GM19099 (cell line): ENCODE results near the gene PKD1L1.

Experiments used
- POLR2A ChIP-seq: IDR thresholded peaks from 3 replicates; pipeline ENCODE4 v1.6.1; 2011; ENCODE audit warnings: low read depth; ENCODE audit not compliant: insufficient read length; ENCODE audit errors: extremely low read depth

PKD1L1 gene

DNA sequence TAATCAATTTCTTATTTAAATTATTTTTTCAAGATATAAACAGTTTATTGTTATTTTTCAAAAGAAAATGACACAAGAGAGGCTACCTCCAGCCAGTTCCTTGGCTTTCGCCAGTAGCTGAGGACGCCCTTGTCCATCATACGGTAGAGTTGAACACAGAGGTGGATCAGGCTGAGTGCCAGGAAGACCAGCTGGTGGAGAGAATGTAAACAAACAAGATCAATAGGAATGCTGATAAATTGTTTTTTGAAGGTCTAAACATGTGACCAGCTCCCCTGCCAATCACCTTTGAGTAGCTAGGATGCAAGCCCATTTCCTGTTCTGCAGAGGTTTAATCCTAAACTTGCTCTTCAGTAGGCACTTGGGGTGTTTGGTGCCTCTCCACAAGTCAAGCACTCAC, 138.9 kb downstream of the PKD1L1 start:
- TF ChIP-seq POLR2A = no peak

DNA sequence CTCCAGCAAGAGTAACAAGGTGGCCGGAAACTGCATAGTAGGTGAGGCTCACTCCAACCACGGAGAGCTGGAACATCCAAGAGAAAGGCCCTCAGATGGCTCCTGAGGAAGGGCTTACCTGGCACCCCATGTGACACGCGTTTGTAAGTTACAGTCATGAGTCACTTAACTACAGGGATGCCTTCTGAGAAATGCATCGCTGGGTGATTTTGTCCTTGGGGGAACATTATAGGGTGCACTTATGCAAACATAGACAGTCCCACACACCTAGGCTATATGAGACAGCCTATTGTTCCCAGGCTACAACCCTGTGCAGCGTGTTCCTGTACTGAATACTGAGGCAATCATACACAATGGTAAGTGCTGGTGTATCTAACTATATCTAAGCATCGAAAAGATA, 139.9 kb downstream of the PKD1L1 start:
- TF ChIP-seq POLR2A = no peak

DNA sequence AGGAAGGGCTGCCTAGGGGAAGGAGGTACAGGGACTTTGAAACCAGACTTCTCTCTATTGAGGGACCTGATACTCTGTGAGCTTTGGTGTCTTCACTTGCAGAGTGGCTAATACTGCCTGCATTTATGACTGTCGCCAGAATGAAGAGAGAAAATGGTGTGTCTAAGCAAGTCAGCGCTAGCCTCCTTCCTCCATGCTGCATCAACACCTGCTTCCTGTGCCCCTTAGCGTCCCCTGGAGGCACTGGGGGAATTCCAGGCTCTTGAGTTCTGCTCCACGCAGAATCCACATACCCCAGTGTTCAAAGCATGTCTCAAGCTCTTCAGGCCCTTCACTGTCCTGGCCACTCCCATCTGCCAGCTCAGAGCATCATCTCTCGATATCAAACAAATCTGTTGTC, 140.5 kb downstream of the PKD1L1 start:
- no peak for TF ChIP-seq POLR2A

DNA sequence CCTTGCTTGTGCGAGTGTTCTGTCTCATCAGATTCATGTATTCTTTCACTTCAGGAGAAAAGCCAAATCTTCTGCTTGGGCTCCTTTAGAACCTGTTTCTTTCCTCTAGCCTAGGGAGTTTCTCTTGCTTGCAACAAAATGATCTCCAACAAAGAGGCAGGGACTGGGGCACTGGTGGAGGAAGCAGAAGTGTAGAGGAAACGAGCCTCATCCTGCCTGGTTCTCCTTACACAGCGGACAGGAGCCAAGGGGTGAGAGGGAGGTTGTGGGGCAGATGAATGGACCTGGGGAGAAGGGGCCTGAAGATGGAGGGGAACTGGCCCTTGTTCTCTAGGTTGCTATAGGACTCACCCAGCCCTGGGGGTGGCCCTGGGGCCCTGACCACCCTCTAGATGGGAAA, 141.1 kb downstream of the PKD1L1 start:
- no peak for TF ChIP-seq POLR2A

DNA sequence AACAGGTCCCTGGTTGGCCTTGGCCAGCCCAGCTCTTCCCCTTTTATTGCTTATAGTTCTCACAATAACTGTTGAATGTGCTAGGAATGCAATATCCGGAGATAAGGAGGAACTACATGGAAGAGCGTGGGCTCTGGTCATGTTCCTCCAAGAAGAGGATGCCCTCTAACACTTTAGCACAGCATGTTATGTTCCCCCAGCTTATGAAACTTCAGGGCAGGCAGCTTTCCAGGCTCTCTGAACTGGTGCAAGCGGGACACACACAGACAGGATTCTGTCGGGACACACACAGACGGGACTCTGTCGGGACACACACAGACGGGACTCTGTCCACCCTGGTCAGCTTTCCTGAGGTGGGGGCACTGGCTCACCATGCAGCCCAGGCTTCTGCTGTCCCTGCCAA, 141.6 kb downstream of the PKD1L1 start:
- no peak for TF ChIP-seq POLR2A

DNA sequence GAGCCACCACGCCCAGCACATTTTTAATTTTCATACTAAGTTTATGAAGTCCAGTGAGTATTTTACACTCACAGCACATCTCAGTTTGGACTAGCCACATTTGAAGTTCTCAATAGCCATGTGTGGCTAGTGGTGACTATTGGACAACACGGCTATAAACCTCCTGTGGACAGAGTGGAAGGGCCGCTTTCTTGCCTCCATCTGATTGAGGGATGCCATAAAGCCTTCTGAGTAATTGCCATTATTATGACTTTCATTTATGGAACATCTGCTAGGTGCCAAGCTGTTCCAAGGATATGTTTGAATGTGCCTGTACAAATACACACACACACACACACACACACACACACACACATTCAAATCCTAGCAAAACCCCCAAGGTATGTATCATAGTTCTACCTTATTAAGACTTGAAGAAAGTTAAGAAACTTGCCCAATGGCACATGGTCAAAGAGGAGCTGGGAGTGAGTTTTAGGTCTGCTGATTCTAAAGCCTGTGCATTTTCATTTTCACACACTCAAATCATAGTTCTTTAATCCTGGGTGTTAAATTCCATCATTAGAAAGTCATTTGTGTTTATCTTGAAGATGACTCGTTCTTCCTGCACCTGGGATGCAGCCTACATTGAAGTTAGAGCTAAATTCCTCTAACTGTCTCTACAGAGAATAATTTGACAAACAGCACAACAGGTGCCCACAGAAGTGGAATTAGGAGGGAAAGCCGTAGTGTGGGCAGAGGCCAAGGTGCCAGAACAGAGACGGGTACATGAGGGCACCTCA, 143.3 kb downstream of the PKD1L1 start:
- no peak for TF ChIP-seq POLR2A

DNA sequence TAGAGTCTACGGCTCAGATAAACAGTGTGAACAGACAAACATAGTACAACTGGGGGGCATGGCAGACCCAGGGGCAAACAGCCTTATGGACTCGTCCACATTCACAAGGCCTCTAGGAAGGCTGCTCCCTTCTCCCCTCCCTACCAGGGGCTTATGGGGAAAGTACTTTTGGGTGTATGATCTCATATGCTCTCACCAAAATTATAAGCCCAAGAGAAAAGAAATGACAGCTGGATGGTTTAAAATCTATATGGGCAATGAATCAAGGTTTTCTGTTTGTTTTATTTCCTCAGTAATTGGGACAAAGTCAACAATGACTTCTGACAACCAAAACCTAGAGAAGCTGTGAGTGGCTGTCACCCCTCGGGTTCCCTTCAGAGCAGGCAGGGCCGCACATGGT, 144.4 kb downstream of the PKD1L1 start:
- TF ChIP-seq POLR2A = no peak

DNA sequence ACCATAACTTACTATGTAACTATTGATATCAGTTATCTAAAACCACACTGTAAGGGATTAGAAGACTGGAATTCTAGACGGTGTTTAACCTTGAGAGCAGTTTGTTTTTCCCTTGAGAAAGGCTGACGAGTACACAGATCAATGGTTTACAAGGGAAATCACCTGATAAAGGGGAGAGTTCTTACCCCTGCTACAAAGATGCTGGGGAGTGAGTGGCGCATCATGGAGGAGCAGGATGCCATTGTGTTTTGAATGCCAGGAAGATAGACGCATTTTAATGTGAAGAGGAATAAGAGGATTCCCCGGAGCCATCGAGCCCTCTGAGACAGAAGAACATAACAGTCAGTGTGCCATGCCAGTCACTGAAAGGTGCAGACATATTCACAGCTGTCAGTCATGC, 145.2 kb downstream of the PKD1L1 start:
- TF ChIP-seq POLR2A = no peak

DNA sequence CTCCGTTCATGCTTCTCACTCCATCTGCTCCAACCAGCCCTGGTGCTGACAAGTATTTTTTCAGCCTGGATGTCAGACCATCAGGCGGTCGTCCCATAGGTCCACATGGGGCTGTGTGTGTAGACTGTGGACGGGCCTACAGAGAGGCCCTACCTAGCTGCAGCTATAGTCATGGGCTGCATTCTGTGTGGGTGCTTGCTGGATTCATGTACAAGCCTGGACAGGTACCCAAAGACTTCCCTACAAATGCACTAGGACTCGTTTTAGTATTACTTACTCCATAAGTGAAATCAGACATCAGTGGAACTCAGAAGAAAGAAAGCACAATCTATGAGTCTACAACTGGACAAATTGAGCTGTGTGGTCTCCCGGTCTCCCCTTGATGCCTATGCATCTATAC, 146.8 kb downstream of the PKD1L1 start:
- TF ChIP-seq POLR2A = no peak

DNA sequence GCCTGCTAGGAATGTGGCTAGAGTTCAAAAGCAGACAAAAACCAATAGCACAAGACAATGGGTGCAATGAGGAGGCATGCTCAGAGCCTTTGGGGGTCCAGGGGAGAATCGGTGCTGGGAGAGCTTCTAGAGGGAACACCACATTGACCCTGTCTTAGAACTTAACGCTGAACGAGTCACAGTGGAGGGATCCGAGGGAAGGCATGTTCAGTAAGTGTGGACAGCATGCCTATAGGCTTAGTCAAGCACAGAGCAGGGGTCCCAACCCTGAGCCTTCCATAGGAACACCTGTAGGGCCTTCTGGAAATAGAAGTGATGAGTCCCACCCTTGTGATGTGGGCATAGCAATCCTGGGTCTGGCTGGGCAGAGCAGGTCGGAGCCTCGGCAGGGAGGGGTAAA, 148.7 kb downstream of the PKD1L1 start:
- TF ChIP-seq POLR2A = no peak

DNA sequence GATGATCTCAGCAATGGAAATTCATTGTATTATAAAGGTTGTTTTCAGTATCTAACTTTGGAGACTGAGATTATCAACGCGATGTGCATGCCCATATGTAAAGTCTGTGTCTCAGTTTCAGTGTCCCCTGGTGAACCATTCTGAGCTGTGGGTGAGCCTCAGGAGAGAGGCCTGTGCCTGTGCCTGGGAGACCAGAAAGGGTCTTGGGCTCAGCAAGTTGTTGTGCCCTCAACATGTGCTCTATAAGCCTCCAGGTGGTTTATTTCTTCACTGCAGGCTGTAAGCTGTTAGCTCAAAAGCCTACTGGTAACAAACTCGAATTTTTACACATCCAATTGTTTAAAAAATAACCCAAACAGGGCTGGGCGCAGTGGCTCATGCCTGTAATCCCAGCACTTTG, 151.9 kb downstream of the PKD1L1 start:
- no peak for TF ChIP-seq POLR2A

DNA sequence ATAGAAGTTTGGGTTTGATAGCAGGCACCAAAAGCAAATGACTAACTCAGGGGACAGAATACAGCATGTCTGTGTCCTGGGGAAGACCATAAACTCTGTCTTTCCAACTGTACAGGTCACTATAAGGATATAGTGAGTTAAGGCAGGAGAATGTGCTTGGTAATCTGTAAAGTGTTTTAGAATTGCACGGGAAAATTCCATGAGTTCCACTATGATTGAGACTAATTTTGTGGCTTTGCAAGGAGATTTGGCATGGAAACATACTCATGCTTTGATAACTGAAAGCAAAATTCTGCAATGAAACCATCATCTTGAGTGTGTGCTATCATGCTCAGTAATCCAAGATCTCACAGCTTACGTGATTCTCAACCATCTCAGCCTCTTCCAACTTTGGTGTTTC, 152.6 kb downstream of the PKD1L1 start:
- no peak for TF ChIP-seq POLR2A

DNA sequence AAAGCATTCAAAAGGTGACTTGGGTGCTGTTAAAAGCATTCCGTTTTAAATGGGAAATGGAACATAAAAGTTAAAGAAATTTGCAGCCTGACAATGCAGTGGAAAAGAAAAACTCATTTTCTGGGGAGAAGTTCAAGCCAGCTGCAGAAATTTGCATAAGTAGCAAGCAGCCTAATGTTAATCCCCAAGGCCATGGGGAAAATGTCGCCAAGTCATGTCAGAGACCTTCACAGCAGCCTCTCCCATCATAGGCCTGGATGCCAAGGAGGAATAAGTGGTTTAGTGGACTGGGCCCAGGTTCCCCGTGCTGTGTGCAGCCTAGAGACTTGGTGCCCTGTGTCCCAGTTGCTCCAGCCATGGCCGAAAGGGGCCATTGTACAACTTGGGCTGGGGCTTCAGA, 154.2 kb downstream of the PKD1L1 start:
- TF ChIP-seq POLR2A = no peak

DNA sequence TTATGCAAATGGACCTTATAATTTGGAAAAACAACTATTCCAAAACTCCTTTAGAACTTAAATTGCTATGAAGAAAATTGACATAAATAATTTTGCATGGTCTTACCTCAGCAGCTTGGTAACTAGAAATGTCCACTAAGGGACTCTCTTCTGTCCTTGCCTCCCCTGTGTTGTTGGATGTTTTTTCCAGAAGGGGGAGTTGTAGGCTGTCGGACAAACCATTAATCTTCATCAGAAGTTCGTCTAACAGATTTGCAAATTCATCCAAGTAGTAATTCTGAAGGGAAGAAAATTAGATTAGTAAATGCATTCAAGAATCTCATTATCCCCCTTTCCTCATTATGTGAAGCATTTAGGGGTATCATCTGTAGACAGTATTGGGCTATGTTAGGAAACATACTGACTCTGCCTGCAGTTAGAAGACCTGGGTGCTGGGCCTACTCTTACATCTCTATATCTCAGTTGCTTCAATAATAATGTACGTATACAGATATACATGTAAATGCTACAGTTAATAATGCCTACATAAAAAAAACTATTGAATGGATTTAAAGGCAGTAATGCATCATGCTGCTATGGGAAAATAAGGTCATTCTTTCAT, 155.6 kb downstream of the PKD1L1 start:
- TF ChIP-seq POLR2A = no peak

DNA sequence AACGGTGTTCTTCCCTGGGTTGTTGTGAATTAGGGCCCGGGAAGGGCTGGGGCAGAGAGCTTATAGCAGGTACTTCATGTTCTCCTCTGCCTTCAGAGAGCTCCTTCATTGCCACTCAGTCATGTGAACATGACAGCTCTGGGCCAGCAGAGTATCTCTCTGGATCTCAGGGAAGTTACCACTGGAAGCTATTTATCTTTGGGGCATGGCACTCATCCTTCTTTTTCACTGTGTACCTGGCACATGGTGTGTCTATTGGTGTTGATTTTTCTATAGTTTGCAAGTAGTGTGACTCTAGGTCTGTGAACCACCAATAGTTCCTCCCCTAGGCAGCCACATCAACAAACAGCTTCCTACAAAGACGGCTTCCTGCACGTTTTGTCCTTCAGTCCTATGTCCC, 156.6 kb downstream of the PKD1L1 start:
- no peak for TF ChIP-seq POLR2A

DNA sequence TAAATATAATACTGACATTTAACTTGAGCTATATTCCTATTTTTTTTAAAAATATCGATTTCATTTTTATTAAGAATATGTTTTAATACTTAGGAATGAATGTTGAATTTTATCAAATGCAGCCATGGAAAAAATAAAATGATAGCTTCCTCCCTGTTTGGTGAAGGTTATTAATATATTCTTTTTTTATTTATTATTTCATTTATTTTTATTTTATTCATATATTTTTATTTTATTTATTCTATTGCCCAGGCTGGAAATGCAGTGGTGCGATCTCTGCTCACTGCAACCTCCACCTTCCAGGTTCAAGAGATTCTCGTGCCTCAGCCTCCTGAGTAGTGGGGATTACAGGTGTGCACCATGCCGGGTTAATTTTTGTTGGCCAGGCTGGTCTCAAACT, 160.2 kb downstream of the PKD1L1 start:
- no peak for TF ChIP-seq POLR2A
